ENCODE measurements around the gene ATP1A1. TPM values are rescaled to one million over a fixed set of nuclear protein-coding genes. Genes with fewer than 3 reads are reported as not detected.

Gene ATP1A1
- total RNA-seq, 1 donor, result 122 TPM

DNA sequence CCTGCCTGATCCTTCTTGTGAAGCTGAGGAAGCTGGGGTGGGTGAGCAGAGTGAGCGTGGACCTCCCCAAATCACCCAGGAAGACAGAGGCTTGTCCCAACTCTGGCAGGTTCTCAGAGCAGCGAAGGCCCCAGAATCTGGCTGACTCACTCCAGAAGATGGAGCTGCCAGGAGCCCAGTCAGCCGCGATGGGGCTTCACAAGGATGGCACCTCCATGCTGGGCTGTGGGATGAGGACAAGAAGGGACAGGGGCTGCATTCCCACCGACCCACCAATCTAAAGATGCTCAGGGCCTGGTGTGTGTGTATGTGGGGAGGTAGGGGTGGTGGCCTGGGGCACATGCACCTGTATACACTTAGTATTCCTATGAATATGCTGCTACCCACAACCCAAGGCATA, 52.9 kb downstream of the ATP1A1 start:
- TF ChIP-seq, protein P1, sequence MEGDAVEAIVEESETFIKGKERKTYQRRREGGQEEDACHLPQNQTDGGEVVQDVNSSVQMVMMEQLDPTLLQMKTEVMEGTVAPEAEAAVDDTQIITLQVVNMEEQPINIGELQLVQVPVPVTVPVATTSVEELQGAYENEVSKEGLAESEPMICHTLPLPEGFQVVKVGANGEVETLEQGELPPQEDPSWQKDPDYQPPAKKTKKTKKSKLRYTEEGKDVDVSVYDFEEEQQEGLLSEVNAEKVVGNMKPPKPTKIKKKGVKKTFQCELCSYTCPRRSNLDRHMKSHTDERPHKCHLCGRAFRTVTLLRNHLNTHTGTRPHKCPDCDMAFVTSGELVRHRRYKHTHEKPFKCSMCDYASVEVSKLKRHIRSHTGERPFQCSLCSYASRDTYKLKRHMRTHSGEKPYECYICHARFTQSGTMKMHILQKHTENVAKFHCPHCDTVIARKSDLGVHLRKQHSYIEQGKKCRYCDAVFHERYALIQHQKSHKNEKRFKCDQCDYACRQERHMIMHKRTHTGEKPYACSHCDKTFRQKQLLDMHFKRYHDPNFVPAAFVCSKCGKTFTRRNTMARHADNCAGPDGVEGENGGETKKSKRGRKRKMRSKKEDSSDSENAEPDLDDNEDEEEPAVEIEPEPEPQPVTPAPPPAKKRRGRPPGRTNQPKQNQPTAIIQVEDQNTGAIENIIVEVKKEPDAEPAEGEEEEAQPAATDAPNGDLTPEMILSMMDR (IDR thresholded peaks at IDR 0.05; ENCODE audit: extremely low read depth, low read depth, low read length), result no peak
- no peak overlapping the region for H3K27ac ChIP-seq (ENCODE audit: low read depth, low read length)

DNA sequence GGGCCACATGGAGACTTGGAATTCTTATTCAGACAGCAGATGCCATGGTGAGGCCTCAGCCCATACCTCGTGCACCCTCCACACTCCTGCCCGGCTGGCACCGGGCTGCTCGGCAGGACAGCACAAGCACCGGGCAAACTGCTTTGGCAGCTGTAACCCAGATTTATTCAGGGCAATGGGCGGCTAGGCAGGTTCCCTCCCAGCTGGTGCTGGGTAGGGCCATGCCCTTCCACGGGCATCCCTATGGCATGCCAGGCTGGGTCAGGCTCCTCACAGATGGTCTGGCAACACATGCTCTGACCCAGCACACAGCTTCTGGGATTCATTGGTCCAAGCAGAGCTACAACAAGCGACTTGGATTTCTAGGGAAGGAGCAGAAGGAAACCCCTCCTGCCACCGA, 53.4 kb downstream of the ATP1A1 start:
- Histone ChIP-seq H3K9me3 (ENCODE audit: low read depth, low read length) (no peaks in the 10 kb centered on the region), H3K79me2 (ENCODE audit: insufficient read depth, low read length) (no peaks in the 10 kb centered on the region), H2AFZ (ENCODE audit: low read length) (no peak overlapping the region), H3K4me2 (ENCODE audit: insufficient read depth, low read length) (no peak overlapping the region), H4K20me1 (ENCODE audit: insufficient read depth, low read length) (no peaks in the 10 kb centered on the region), H3K4me1 (ENCODE audit: insufficient read depth, low read length) (no peaks in the 10 kb centered on the region), H3K27ac (ENCODE audit: low read depth, low read length) (no peak overlapping the region), H3K36me3 (ENCODE audit: insufficient read depth, low read length) (no peaks in the 10 kb centered on the region), H3K27me3 (ENCODE audit: insufficient read depth, low read length) (peaks cover 16% of the 10 kb centered on the region), H3K4me3 (ENCODE audit: insufficient read depth, low read length) (no peak overlapping the region)
- TF ChIP-seq, protein P1 (IDR thresholded peaks at IDR 0.05; ENCODE audit: extremely low read depth, low read depth, low read length), result no peak
- no peak for DNase-seq (ENCODE audit: insufficient read length, low spot score, missing footprints)

More for the DNA sequence above, 52.9 kb downstream of the ATP1A1 start:
- Histone ChIP-seq H3K9me3 (ENCODE audit: low read depth, low read length) (no peaks in the 10 kb centered on the region), H3K4me1 (ENCODE audit: insufficient read depth, low read length) (no peaks in the 10 kb centered on the region), H2AFZ (ENCODE audit: low read length) (no peak overlapping the region), H3K79me2 (ENCODE audit: insufficient read depth, low read length) (no peaks in the 10 kb centered on the region), H3K27me3 (ENCODE audit: insufficient read depth, low read length) (peaks cover 16% of the 10 kb centered on the region), H3K36me3 (ENCODE audit: insufficient read depth, low read length) (no peaks in the 10 kb centered on the region), H3K4me2 (ENCODE audit: insufficient read depth, low read length) (no peak overlapping the region), H3K4me3 (ENCODE audit: insufficient read depth, low read length) (no peak overlapping the region), H4K20me1 (ENCODE audit: insufficient read depth, low read length) (no peaks in the 10 kb centered on the region)
- DNase-seq (ENCODE audit: insufficient read length, low spot score, missing footprints), result no peak

DNA sequence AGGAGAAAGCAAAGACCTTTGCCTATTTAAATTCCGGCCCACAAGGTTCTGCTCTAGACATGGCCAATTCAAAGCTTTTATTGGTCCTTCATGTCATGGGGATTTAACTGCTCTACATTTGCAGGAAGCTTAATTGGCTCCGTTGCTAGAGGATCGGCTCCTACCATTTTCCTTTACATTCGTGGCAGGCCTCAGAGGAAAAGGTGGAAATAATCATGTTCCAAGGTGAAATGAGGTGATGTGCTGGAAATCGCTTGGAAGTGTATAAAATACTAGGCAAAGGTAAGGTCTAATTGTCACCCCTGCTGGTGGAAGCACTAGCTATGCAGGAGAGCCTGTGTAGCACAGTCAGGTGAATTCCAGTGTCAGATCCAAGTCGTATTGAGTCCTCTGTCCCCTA, 55.5 kb downstream of the ATP1A1 start:
- Histone ChIP-seq H3K79me2 (ENCODE audit: insufficient read depth, low read length) (no peaks in the 10 kb centered on the region), H2AFZ (ENCODE audit: low read length) (no peak overlapping the region), H3K4me1 (ENCODE audit: insufficient read depth, low read length) (no peaks in the 10 kb centered on the region), H4K20me1 (ENCODE audit: insufficient read depth, low read length) (no peaks in the 10 kb centered on the region), H3K4me2 (ENCODE audit: insufficient read depth, low read length) (no peak overlapping the region), H3K9me3 (ENCODE audit: low read depth, low read length) (no peaks in the 10 kb centered on the region), H3K27ac (ENCODE audit: low read depth, low read length) (no peak overlapping the region), H3K4me3 (ENCODE audit: insufficient read depth, low read length) (no peak overlapping the region), H3K27me3 (ENCODE audit: insufficient read depth, low read length) (peaks cover 16% of the 10 kb centered on the region), H3K36me3 (ENCODE audit: insufficient read depth, low read length) (no peaks in the 10 kb centered on the region)
- no peak for DNase-seq (ENCODE audit: insufficient read length, low spot score, missing footprints)
- TF ChIP-seq, protein P1 (IDR thresholded peaks at IDR 0.05; ENCODE audit: extremely low read depth, low read depth, low read length), result no peak

DNA sequence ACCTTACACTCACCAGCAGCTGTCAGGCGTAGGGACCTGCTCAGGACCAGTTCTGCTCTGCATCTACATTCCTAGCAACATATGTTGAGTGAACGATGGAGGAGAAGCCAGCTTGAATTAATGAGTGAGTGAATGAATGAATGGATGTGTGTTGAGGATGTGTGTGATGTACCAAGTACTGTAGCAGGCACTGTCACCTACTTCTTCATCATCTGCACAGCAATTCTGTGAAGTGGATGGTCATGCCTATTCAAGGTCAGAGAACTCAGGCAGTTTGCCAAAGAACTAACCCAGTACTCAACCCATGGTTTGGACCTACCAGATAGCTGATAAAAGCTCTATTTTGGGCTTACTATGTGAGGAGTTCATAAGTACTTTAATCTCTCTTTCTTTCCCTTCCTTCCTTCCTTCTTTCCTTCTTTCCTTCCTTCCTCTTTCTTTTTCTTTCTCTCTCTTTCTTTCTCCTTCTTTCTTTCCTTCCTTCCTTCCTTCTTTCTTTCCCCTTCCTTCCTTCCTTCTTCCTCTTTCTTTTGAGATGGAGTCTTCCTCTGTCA, 56.9 kb downstream of the ATP1A1 start:
- Histone ChIP-seq H3K9me3 (ENCODE audit: low read depth, low read length) (no peaks in the 10 kb centered on the region), H2AFZ (ENCODE audit: low read length) (no peak overlapping the region), H3K4me3 (ENCODE audit: insufficient read depth, low read length) (no peak overlapping the region), H3K4me2 (ENCODE audit: insufficient read depth, low read length) (no peak overlapping the region), H4K20me1 (ENCODE audit: insufficient read depth, low read length) (no peaks in the 10 kb centered on the region), H3K27ac (ENCODE audit: low read depth, low read length) (no peak overlapping the region), H3K4me1 (ENCODE audit: insufficient read depth, low read length) (no peaks in the 10 kb centered on the region), H3K27me3 (ENCODE audit: insufficient read depth, low read length) (peaks cover 6% of the 10 kb centered on the region), H3K79me2 (ENCODE audit: insufficient read depth, low read length) (no peaks in the 10 kb centered on the region), H3K36me3 (ENCODE audit: insufficient read depth, low read length) (no peaks in the 10 kb centered on the region)
- TF ChIP-seq, protein P1 (IDR thresholded peaks at IDR 0.05; ENCODE audit: extremely low read depth, low read depth, low read length), result no peak
- DNase-seq (ENCODE audit: insufficient read length, low spot score, missing footprints), result no peak

Data from osteoblast (primary cell).